HG03558 (cell line): ENCODE data around the gene TTLL8.
"Not testable (repeated sequence)": the region's sequence is repeated elsewhere in the genome, so short reads cannot be mapped to it uniquely, and the experiment has no call there.

Experiments
- ATAC-seq: cut with Tn5 transposase; IDR thresholded peaks from one replicate; pipeline ENCODE4 v1.9.1; 2021; ENCODE audit warnings: moderate number of reproducible peaks; ENCODE audit not compliant: unreplicated experiment; ENCODE audit errors: extremely low read depth

The TTLL8 gene

DNA sequence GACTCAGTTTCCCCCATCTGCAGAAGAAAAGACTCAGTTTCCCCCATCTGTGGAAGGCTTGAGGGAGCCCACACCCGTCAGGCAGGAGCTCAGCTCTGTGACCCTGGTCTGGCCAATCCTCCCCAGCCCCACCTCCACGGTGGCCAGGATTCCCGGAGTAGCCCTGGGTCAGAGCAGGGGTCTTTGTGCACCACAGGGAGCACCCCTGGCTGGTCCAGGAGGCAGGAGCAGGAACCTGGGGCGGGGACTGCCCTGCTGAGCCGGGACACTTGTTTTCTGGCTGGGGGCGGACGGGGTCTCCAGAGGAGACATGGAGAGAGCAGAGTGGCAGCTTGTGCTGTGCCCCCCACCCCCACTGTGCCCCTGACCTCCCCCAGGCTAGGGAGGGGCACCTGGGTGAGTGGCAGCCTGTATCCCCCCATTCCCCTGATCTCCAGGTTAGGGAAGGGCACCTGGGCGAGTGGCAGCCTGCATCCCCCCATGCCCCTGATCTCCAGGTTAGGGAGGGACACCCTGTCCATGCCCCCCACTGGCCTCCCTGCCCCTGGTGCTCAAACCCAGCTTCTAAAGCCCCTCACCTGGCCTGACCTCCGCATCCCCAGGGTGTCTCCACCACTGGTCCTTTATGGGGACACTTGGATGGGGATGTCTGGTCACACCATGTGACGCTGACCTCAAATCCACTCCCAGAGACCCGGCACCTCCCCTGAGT is 64.3 kb downstream of the TTLL8 start:
- ATAC-seq = no peak

DNA sequence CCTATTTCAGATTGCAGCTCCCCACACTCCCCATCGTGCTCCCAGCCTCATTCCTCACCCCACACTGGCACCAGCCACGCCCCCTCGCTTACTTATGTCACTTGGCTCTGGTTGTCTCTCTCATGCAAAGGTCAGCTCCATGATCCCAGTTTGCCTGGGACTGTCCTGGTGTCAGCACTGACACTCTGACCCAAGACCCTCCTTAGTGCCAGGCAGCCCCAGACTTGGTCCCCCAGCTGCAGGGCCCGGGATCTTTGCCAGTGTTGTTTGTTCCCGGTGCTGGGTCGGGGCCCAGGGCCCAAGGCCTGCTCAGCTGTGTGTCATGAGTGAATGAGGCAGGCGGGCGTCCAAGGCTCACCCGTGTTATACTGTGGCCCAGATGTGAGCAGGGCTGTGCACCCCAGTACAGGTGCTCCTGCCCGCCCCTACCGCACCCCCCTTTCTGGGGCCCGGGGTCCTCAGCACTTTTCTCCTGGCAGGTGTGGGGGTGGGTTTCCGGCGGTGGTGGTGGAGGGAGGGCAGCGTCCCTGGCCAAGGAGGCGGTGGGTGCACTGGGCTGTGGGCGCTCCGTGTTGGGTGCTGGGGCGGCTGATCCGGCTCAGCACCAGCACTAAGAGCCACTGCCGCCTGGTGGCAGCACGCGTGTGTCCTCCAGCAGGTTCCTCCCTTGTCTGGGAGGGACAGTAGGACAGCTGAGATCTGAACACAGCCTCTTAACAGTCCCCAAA is 65.0 kb downstream of the TTLL8 start:
- ATAC-seq = no peak

- ATAC-seq = no peak
Measured at GRCh38 chr22:49991907-49992533, 66.1 kb downstream of the TTLL8 start.

- ATAC-seq = no peak
Measured at GRCh38 chr22:49991167-49991566, 66.9 kb downstream of the TTLL8 start.

- ATAC-seq = not testable (repeated sequence)
Measured at GRCh38 chr22:49989826-49990225, 68.3 kb downstream of the TTLL8 start.

- ATAC-seq = no peak
Measured at GRCh38 chr22:49986325-49986724, 71.8 kb downstream of the TTLL8 start.

GRCh38 chr22:49983148-49984042 is 74.7 kb downstream of the TTLL8 start:
- no peak for ATAC-seq

DNA sequence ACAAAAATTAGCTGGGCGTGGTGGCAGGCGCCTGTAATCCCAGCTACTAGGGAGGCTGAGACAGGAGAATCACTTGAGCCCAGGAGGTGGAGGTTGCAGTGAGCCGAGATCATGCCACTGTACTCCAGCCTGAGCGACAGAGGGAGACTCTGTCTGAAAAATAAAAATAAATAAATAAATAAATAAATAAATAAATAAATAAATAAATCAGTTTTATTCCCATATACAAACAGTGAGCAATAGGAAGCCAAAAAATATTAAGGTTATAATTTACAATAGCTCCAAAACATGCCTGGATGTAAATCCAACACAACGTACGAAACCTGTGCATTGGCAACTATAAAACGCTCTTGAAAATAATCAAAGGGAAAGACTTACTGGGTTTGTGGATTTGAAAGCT is 76.3 kb downstream of the TTLL8 start:
- not testable (repeated sequence) for ATAC-seq

DNA sequence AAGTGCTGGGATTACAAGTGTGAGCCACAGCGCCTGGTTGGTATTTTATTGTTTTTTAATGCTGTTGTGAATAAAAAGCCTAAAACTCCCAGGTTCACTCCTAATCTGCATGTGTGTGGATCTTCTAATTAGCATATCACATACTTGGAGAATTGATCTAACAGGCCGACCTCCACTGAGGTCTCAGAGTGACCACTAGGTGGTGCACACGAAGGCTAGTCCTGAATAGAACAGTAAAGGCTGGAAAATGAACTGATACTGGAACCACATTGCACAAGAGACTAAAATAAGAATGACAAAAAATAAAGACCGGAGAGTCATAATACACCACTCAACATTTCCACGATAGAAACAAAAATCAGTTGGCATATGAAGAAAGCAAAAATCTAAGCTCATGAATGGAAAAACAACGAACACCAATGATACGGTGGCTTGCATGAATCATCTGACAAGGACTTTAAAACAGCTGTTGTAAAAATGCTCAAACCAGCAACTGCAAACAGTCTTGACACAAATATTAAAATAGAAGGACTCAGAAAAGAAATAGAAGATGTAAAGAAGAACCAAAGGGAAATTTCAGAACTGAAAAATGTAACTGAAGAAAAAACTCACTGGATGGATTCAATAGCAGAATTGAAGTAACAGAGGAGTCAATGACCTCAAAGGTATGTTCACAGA is 78.4 kb downstream of the TTLL8 start:
- no peak for ATAC-seq

DNA sequence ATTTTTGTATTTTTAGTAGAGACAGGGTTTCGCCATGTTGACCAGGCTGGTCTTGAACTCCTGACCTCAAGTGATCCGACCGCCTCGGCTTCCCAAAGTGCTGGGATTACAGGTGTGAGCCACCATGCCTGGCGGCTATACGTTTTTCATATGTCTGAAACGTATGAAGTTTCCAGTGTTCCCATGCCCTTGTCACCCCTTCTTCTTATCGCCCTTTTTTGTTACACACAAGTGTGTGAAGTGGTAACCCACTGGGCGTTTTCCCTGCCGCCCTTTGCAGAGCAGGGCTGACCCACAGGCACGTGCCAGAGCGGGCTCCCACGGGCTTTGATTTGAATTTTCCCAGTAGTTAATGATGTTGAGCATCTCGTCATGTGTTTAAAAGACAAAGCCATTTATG is 80.5 kb downstream of the TTLL8 start:
- no peak for ATAC-seq

DNA sequence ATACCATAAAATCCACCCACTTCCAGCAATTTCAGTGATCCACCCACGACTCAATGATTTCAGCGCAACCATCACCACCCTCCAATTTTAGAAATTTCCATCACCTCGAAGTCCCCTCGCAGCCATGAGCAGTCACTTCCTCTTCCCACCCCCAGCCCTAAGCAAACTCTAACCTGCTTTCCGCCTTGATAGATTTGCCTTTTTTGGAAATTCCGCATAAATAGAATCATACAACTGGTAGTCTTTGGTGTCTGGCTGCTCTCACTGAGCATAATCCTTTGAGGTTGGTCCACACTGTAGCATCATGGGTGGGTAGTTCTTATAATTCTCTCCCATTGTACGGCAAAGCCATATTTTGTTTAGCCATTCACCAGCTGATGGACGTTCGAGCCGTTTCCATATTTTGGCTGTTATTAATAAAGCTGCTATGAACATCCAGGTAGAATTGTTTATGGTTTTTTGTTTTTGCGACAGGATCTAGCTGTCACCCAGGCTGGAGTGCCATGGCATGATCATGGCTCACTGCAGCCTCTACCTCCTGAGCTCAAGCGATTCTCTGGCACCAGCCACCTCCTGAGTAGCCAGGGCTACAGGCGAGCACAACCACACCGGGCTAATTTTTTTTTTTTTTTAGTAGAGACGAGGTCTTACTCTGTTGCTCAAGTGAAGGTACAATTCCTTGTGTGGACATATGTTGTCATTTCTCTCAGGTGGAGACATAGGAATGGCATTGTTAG is 81.5 kb downstream of the TTLL8 start:
- ATAC-seq = no peak

- ATAC-seq = no peak
Measured at GRCh38 chr22:49975543-49976389, 82.3 kb downstream of the TTLL8 start.

DNA sequence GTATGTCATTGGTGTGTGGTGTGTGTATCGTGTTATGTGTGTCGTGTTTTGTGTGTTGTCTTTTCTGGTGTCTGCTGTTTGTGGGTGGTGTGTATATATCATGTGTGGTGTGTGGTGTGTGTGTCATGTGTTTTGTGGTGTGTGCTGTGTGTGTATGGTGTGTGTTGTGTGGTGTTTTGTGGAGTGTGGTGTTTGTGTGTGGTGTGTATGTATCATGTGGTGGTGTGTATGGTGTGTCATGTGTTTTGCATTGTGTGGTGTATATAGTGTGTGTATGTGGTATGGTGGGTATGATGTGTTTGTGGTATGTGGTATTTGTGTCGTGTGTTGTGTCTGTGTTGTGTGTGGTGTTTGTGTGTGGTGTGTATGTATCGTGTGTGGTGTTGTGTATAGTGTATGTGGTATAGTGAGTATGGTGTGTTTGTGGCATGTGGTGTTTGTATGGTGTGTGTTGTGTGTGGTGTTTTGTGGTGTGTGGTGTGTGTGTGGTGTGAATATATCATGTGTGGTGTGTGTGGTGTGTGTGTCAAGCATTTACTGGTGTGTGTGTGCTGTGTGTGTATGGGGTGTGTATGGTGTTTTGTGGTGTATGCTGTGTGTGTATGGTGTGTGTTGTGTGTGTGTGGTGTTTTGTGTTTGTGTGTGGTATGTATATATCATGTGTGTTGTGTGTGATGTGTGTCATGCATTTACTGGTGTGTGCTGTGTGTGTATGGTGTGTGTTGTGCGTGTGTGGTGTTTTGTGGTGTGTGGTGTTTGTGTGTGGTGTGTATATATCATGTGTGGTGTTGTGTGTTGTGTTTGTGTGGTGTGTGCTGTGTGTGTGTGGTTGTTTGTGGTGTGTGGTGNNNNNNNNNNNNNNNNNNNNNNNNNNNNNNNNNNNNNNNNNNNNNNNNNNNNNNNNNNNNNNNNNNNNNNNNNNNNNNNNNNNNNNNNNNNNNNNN is 84.8 kb downstream of the TTLL8 start:
- no peak for ATAC-seq

- ATAC-seq = no peak
Measured at GRCh38 chr22:49972163-49973017, 85.7 kb downstream of the TTLL8 start.

GRCh38 chr22:49971232-49972162 is 86.6 kb downstream of the TTLL8 start:
- no peak for ATAC-seq
